ENCODE measurements around the gene MYLIP.

MYLIP gene

DNA sequence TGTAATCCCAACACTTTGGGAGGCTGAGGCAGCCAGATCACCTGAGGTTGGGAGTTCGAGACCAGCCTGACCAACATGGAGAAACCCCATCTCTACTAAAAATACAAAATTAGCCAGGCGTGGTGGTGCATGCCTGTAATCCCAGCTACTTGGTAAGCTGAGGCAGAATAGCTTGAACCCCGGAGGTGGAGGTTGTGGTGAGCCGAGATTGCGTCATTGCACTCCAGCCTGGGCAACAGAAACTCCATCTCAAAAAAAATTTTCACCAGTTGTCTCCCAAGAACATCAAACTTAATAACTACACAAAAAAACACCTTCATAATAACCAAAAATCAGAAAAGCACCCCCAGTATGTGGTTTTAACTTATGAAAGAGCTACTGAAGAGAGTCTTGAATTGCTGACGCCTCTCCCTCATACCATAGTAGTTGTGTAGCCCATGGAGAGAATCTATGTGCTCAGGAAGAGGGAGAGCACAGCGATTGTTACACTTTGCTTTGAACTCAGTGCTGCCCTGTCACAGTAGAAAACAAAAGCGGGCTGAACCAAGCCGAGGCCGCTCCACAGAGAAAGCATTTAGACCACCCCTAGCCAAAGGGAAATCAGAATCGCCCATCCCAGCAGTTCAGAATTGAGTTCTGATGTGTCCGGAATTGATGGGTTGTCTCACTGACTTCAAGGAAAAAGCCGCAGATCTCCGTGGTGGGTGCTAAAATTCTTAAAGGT is 67.5 kb downstream of the MYLIP start:
- Histone ChIP-seq H2AFZ (ENCODE audit: low read depth, low read length) (no peak overlapping the region), H3K36me3 (ENCODE audit: insufficient read depth, low read length) (no peaks in the 10 kb centered on the region), H3K27me3 (ENCODE audit: insufficient read depth, low read length) (peaks cover 38% of the 10 kb centered on the region), H3K4me3 (ENCODE audit: low read length) (no peak overlapping the region), H3K9me3 (ENCODE audit: low read length) (no peaks in the 10 kb centered on the region), H3K4me1 (ENCODE audit: insufficient read depth, low read length) (peaks cover 12% of the 10 kb centered on the region)

DNA sequence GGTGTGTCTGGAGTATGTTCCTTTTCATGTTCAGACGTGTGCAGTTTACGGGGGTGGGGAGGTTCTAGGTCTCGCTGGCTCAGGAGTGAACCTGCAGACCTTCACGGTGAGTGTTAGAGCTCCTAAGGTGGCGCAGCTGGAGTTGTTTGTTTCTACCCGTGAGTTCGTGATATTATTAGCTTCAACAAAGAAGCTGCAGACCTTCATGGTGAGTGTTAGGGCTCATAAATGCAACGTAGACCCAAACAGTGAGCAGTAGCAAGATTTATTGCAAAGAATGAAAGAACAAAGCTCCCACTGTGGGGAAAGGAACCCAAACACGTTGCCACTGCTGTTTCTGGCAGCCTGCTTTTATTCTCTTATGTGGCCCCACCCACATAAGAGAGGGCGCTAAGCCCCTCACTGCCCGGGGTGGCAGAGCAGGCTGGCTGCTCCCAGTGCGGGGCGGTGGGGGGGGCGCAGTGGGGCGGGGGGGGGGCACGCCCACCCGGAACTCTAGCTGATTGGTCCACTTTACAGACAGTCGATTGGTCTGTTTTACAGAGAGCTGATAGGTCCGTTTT is 68.2 kb downstream of the MYLIP start:
- H3K4me1 ChIP-seq (ENCODE audit: insufficient read depth, low read length): peaks cover 12% of the 10 kb centered on the region
- no peak overlapping the region for H3K4me3 ChIP-seq (ENCODE audit: low read length)
- H3K9me3 ChIP-seq (ENCODE audit: low read length): no peaks in the 10 kb centered on the region
- H2AFZ ChIP-seq (ENCODE audit: low read depth, low read length): no peak overlapping the region
- peaks cover 41% of the 10 kb centered on the region for H3K27me3 ChIP-seq (ENCODE audit: insufficient read depth, low read length)
- no peaks in the 10 kb centered on the region for H3K36me3 ChIP-seq (ENCODE audit: insufficient read depth, low read length)

Data from neuron (in vitro differentiated cells).